GM12873 (cell line): ENCODE measurements around the gene ESRRA.

ENCODE experiments used
- TF ChIP-seq, protein P1 (sequence below): IDR thresholded peaks from 2 replicates; pipeline ENCODE4 v1.5.1; 2012; ENCODE audit warnings: low read depth, mild to moderate bottlenecking, moderate library complexity, low read length, control low read depth; ENCODE audit not compliant: insufficient read depth; ENCODE audit errors: missing control alignments

The ESRRA gene

DNA sequence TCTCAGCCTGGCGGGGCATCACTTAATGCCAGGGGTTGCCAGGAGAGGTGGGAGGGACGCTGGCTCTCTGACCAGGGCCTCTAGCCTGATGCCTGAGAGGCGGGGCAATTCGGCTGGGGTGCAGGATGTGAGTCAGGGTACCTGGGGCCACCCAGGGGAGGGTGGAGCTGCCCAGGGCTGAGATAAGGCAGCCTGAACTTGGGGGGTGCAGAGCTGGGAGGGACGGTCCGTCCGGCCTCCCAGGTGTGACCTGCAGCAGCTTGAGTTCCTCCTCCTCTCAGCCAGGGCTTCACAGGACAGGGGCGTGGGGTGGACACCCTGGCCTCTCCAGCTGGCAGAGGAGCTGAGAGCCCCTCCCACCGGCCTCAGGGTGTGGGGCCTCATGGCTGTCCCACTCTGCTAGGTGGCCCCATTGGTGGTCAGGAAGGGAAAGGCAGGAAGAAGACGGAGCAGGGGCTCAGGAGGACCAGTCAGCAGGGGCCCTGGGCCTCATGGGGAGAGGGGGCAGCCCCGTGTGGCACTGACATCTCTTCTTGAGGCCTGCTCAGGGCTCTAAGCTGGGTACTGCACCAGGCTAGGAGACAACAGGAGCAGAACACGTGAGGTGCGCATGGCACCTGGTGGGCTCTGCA, 52.7 kb downstream of the ESRRA start:
- TF ChIP-seq, protein P1, sequence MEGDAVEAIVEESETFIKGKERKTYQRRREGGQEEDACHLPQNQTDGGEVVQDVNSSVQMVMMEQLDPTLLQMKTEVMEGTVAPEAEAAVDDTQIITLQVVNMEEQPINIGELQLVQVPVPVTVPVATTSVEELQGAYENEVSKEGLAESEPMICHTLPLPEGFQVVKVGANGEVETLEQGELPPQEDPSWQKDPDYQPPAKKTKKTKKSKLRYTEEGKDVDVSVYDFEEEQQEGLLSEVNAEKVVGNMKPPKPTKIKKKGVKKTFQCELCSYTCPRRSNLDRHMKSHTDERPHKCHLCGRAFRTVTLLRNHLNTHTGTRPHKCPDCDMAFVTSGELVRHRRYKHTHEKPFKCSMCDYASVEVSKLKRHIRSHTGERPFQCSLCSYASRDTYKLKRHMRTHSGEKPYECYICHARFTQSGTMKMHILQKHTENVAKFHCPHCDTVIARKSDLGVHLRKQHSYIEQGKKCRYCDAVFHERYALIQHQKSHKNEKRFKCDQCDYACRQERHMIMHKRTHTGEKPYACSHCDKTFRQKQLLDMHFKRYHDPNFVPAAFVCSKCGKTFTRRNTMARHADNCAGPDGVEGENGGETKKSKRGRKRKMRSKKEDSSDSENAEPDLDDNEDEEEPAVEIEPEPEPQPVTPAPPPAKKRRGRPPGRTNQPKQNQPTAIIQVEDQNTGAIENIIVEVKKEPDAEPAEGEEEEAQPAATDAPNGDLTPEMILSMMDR, result no peak

DNA sequence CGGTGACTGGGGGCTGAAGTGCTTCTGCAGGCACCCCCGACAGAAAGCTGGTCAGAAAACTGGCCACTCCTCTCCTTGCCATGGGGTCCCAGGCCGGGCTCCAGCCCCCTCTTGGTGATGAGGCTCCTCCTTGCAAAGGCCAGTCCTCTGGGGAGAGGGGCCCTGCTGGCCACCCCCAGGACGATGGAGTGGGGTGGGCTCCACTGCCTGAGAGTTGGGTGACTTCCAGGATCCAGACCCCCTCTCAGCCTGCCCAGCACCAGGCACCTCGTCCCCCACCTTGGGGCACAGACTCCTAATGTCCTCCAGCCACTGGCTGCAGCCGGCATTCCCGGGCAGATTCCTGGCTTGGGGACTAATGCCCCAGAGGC, 53.2 kb downstream of the ESRRA start:
- TF ChIP-seq, protein P1, result no peak

DNA sequence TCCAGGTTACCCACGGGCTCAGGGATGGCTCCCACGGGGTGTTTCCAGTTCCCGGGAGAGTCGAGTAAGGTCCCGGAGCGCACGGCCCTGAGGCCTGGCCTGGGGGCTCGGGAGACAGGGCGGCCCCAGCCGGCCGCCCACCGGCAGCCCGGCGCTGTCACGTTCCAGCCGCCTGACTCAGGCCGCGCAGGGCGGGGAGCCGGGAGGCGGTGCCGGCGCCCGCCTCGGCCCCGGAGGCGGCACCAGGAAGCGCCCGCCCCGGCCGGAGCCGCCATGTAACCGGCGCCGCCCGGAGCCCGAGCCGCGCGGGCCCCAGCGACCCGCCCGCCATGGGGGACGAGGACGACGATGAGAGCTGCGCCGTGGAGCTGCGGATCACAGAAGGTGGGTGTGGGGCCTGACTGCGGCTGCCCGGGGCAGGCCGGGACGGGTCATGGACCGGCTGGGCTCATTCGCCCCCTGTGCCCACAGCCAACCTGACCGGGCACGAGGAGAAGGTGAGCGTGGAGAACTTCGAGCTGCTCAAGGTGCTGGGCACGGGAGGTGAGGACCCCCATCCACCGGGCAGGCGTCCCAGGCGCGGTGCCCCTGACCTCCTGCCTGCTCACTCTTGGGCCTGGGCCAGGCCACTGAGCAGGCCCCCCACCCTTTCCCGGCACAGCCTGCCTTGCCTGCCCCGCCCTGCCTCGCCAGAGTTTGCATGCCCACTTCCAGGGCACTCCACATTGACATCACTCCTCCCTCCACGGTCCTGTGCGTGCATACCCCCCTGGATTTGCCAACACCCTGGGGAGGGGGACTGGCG, 53.8 kb downstream of the ESRRA start, which contains the start of gene RPS6KA4:
Gene RPS6KA4, plus strand, starts transcription at position 256 of the 805 bp plus-strand sequence. Its CDS starts 74 bp downstream, at position 330.
- TF ChIP-seq, protein P1, result no peak

DNA sequence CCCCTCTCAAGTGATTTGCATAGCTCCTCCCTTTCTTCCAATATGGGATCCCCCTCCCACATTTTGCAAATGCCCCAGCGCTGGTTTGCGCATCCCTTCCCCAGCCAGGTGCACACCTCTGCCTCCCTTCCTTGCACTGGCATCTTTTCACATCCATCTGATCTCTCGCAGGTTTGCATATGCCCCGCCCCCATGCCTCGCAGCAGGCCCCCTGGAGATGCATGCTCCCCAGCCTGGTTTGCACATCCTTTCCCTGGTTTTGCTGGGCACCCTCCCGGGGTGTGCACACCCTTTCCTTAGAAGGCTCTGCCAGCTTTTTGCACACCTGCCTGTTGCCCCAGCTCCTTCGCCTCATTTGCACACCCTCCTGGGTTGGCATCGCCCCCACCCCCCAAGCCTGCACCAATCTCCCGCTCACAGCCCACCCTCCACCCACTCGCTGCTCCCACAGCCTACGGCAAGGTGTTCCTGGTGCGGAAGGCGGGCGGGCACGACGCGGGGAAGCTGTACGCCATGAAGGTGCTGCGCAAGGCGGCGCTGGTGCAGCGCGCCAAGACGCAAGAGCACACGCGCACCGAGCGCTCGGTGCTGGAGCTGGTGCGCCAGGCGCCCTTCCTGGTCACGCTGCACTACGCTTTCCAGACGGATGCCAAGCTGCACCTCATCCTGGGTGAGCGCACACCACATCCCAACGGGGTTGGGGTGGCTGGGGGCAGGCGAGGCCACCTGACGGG, 54.6 kb downstream of the ESRRA start:
- TF ChIP-seq, protein P1, result peak; percentile 52

DNA sequence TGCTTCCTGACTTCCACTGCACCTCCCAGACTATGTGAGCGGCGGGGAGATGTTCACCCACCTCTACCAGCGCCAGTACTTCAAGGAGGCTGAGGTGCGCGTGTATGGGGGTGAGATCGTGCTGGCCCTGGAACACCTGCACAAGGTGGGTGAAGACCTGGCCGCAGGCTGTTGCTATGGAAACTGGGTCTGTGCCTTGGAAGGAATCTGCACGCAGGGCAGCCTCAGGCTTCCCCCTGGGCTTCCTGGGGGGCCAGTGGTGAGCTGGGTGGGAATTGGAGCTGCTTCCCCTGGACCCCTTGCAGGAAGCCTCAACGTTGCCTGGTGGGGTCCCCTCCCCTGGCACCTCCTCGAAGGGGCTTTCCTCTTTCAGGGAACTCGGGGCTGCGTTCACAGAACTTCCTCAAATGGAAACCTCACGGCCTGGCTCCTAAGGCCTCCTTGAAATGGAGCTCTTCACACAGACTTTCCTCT, 55.2 kb downstream of the ESRRA start:
- TF ChIP-seq, protein P1, result no peak

DNA sequence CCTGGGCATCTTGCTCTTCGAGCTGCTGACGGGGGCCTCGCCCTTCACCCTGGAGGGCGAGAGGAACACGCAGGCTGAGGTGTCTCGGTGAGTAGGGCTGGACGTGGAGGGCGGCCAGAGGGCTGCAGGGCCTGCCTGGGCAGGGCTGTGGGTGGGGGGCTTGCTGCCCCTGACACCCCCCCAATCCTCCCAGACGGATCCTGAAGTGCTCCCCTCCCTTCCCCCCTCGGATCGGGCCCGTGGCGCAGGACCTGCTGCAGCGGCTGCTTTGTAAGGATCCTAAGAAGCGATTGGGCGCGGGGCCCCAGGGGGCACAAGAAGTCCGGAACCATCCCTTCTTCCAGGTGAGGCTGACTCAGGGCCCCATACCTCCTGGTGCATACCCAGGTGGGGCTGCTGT, 56.3 kb downstream of the ESRRA start:
- TF ChIP-seq, protein P1, result no peak

DNA sequence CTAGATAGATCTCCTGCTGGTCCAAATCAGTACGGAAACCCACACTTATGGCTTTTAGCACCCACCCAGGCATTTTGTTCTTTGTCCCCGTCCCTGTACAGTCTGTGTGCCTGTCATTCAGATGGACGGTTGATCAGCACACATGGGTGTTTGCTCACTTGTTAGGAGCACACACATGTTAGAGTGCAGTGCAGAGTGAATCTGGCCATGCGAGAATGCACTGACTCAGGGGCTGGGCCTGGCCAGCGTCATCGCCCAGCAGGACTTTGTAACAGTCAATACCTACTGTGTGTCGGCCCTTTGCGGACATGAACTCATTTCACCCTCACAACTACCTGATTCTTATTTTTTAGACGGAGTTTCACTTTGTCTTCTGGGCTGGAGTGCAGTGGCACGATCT, 57.0 kb downstream of the ESRRA start:
- TF ChIP-seq, protein P1, result no peak
